Measurements from ENCODE around the gene MAFB.
"Not testable (repeated sequence)": the region's sequence is repeated elsewhere in the genome, so short reads cannot be mapped to it uniquely, and the experiment has no call there.

The MAFB gene

GRCh38 chr20:40689100-40689942 lies at the start of gene MAFB:
MAFB (minus strand) TSS chr20:40689236; CDS start chr20:40688850, 386 bp downstream.
- peak; percentile 71 for DNase-seq

GRCh38 chr20:40736468-40736867 lies 47.4 kb upstream of the MAFB start:
- DNase-seq: not testable (repeated sequence)

- no peak for DNase-seq
These were observed 40.0 kb upstream of the MAFB start for GRCh38 chr20:40728996-40729395.

- no peak for DNase-seq
These were observed 39.4 kb upstream of the MAFB start for GRCh38 chr20:40728470-40728869.

- no peak for DNase-seq
These were observed 38.9 kb upstream of the MAFB start for GRCh38 chr20:40727960-40728359.

GRCh38 chr20:40726776-40727175 lies 37.7 kb upstream of the MAFB start:
- DNase-seq: no peak

- no peak for DNase-seq
These were observed 35.5 kb upstream of the MAFB start for GRCh38 chr20:40724566-40724965.

- DNase-seq: no peak
These were observed 31.8 kb upstream of the MAFB start for GRCh38 chr20:40720826-40721225.

- DNase-seq: no peak
These were observed 31.1 kb upstream of the MAFB start for GRCh38 chr20:40720099-40720498.

- DNase-seq: no peak
These were observed 30.1 kb upstream of the MAFB start for GRCh38 chr20:40718982-40719729.

GRCh38 chr20:40718214-40718977 lies 29.4 kb upstream of the MAFB start:
- DNase-seq: no peak

- no peak for DNase-seq
These were observed 28.4 kb upstream of the MAFB start for GRCh38 chr20:40717343-40717865.

- no peak for DNase-seq
These were observed 26.5 kb upstream of the MAFB start for GRCh38 chr20:40715491-40715890.

GRCh38 chr20:40714916-40715315 lies 25.9 kb upstream of the MAFB start:
- DNase-seq: no peak

- DNase-seq: no peak
These were observed 25.1 kb upstream of the MAFB start for GRCh38 chr20:40714109-40714508.

- DNase-seq: no peak
These were observed 24.5 kb upstream of the MAFB start for GRCh38 chr20:40713508-40713907.

- no peak for DNase-seq
These were observed 22.0 kb upstream of the MAFB start for GRCh38 chr20:40711079-40711478.

- no peak for DNase-seq
These were observed 21.6 kb upstream of the MAFB start for GRCh38 chr20:40710603-40711002.

- no peak for DNase-seq
These were observed 18.0 kb upstream of the MAFB start for GRCh38 chr20:40706977-40707582.

- no peak for DNase-seq
These were observed 16.4 kb upstream of the MAFB start for GRCh38 chr20:40705413-40705812.

GRCh38 chr20:40704828-40705227 lies 15.8 kb upstream of the MAFB start:
- DNase-seq: no peak

GRCh38 chr20:40703975-40704530 lies 15.0 kb upstream of the MAFB start:
- no peak for DNase-seq

All from stimulated activated CD4-positive, alpha-beta T cell treated with anti-CD3 and anti-CD28 coated beads, Interleukin-15, amount 100 ng/mL, for 24 hours (primary cell).